Keratinocyte (primary cell): ENCODE results near the gene RAB11A. TPM values are rescaled to one million over a fixed set of nuclear protein-coding genes. Genes with fewer than 3 reads are reported as not detected.

Experiments
- DNase-seq: peaks from one replicate; pipeline ENCODE4 v3.0.0-alpha.2; 2011; ENCODE audit warnings: low read depth, missing footprints, low spot score
- FAIRE-seq: peaks from 2 replicates; lab custom pipeline; 2011; peaks lifted over from hg19 to GRCh38; lab: Jason Lieb, UNC
- H2AFZ ChIP-seq: 2 replicates; pipeline ENCODE4 v1.6.0; 2012; ENCODE audit warnings: low read length, control low read depth, inconsistent platforms; ENCODE audit not compliant: control insufficient read depth
- H3K27ac ChIP-seq: 2 replicates; pipeline ENCODE4 v1.5.1; 2011; ENCODE audit warnings: low read length; ENCODE audit not compliant: control insufficient read depth, insufficient read depth
- H3K27me3 ChIP-seq: 3 replicates; pipeline ENCODE4 v1.6.0; 2011; ENCODE audit warnings: low read length; ENCODE audit not compliant: control insufficient read depth, insufficient read depth; ENCODE audit errors: extremely low read depth
- H3K36me3 ChIP-seq, 2 experiments: 2 replicates in 1 of 2; 3 replicates in 1 of 2; pipeline ENCODE4 v1.5.1; 2011; ENCODE audit warnings: low read length in 2 of 2, mild to moderate bottlenecking in 1 of 2; ENCODE audit not compliant: control insufficient read depth in 2 of 2, insufficient read depth in 2 of 2; ENCODE audit errors: extremely low read depth in 1 of 2
- H3K4me1 ChIP-seq: 3 replicates; pipeline ENCODE4 v1.5.1; 2011; ENCODE audit warnings: low read length; ENCODE audit not compliant: control insufficient read depth, insufficient read depth; ENCODE audit errors: extremely low read depth
- H3K4me2 ChIP-seq: 3 replicates; pipeline ENCODE4 v1.6.0; 2011; ENCODE audit warnings: low read depth, low read length; ENCODE audit not compliant: control insufficient read depth, insufficient read depth; ENCODE audit errors: extremely low read depth
- H3K4me3 ChIP-seq, 3 experiments: fragments of 200-600 bp in 1 of 3; sonication (generic) in 1 of 3; 2 replicates in 2 of 3; 3 replicates in 1 of 3; pipeline ENCODE4 v1.5.1; 2011 to 2016; ENCODE audit warnings: low read length in 3 of 3, mild to moderate bottlenecking in 3 of 3, control low read depth in 2 of 3, inconsistent platforms in 1 of 3, low read depth in 1 of 3, mixed read lengths in 1 of 3, mixed run types in 1 of 3, moderate library complexity in 1 of 3; ENCODE audit not compliant: control insufficient read depth in 2 of 3, insufficient read depth in 2 of 3; ENCODE audit errors: extremely low read depth in 1 of 3
- H3K79me2 ChIP-seq: 2 replicates; pipeline ENCODE4 v1.6.0; 2012; ENCODE audit warnings: low read length; ENCODE audit not compliant: control insufficient read depth, insufficient read depth
- H3K9ac ChIP-seq: 3 replicates; pipeline ENCODE4 v1.6.0; 2011; ENCODE audit warnings: low read length; ENCODE audit not compliant: control insufficient read depth, insufficient read depth; ENCODE audit errors: extremely low read depth
- H3K9me1 ChIP-seq: 3 replicates; pipeline ENCODE4 v1.6.0; 2011; ENCODE audit warnings: low read length; ENCODE audit not compliant: control insufficient read depth, insufficient read depth; ENCODE audit errors: extremely low read depth
- H3K9me3 ChIP-seq: 2 replicates; pipeline ENCODE4 v1.5.1; 2012; ENCODE audit warnings: low read depth, low read length; ENCODE audit not compliant: control insufficient read depth
- H4K20me1 ChIP-seq: 3 replicates; pipeline ENCODE4 v1.6.0; 2011; ENCODE audit warnings: low read length; ENCODE audit not compliant: control insufficient read depth, insufficient read depth; ENCODE audit errors: extremely low read depth
- EZH2 ChIP-seq: IDR thresholded peaks from one replicate; pipeline ENCODE4 v1.6.1; 2012; ENCODE audit warnings: inconsistent platforms, mild to moderate bottlenecking, low read length, moderate library complexity
- dilution Hi-C: fragments of 300-500 bp; cut with MboI; formaldehyde crosslinking; loops from one replicate; pipeline ENCODE4 v1.7.0; 2020; ENCODE audit warnings: low sequenced_read_pairs; ENCODE audit not compliant: extremely low pct_ligation_motif_present
- polyA plus RNA-seq, 5 experiments: library from polyadenylated mRNA; depleted of rRNA in 3 of 5; stranded (reverse) in 3 of 5; stranded (forward) in 1 of 5; unstranded in 1 of 5; fragments of >200 nt; gene quantifications; 1 replicate in 1 of 5; 2 replicates in 3 of 5; 3 replicates in 1 of 5; pipeline versions ENCODE4 v1.2.1 to v1.2.3, GENCODE V29; 2011 to 2012; ENCODE audit warnings: missing spikeins in 2 of 5, low read depth in 1 of 5, low replicate concordance in 1 of 5
- TF ChIP-seq, protein P1 (sequence below), 3 experiments: IDR thresholded peaks in 1 of 3; conservative IDR thresholded peaks in 1 of 3; optimal IDR thresholded peaks in 1 of 3; 2 replicates in 2 of 3; 3 replicates in 1 of 3; pipeline versions ENCODE3 to v1.5.1; 2011; ENCODE audit warnings: low read length in 3 of 3, mild to moderate bottlenecking in 3 of 3, moderate library complexity in 2 of 3, control low read depth in 1 of 3, inconsistent platforms in 1 of 3; ENCODE audit not compliant: insufficient read depth in 2 of 3; ENCODE audit errors: extremely low read depth in 1 of 3

Gene RAB11A
- polyA plus RNA-seq, 1 donor (not counting 4 experiments of a cell fraction or from before 2014, with no cell fraction given) = 537 TPM

DNA sequence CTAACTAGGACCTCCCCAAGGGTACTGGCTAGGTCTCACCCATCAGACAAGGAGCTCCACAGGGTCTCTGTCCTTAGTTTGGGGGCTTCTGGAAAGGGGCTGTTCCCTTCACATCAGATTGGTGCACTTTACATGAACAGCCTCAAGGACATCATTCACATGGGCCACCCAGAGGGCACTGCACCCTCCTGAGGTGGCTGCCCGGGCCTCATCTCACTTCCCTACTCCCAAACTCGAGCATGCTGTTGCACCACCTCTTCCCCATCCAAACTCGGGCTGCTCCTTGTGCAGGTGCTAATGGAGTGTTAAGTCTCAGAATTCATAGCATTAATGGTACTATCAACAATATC lies 48.1 kb downstream of the RAB11A start:
- no peak overlapping the region for H3K9ac ChIP-seq
- no peak overlapping the region for H3K27ac ChIP-seq
- no peak overlapping the region for H3K4me3 ChIP-seq
- H3K79me2 ChIP-seq = no peaks in the 10 kb centered on the region
- no peak for TF ChIP-seq EZH2
- TF ChIP-seq, protein P1, sequence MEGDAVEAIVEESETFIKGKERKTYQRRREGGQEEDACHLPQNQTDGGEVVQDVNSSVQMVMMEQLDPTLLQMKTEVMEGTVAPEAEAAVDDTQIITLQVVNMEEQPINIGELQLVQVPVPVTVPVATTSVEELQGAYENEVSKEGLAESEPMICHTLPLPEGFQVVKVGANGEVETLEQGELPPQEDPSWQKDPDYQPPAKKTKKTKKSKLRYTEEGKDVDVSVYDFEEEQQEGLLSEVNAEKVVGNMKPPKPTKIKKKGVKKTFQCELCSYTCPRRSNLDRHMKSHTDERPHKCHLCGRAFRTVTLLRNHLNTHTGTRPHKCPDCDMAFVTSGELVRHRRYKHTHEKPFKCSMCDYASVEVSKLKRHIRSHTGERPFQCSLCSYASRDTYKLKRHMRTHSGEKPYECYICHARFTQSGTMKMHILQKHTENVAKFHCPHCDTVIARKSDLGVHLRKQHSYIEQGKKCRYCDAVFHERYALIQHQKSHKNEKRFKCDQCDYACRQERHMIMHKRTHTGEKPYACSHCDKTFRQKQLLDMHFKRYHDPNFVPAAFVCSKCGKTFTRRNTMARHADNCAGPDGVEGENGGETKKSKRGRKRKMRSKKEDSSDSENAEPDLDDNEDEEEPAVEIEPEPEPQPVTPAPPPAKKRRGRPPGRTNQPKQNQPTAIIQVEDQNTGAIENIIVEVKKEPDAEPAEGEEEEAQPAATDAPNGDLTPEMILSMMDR (optimal IDR thresholded peaks at IDR 0.05 in 1 of 3, IDR thresholded peaks at IDR 0.05 in 1 of 3, conservative IDR thresholded peaks at IDR 0.05 in 1 of 3; ENCODE audit: extremely low read depth in 1 of 3, insufficient read depth in 2 of 3, low read length in 3 of 3) = no peak
- H3K4me2 ChIP-seq = no peak overlapping the region
- no peaks in the 10 kb centered on the region for H3K4me1 ChIP-seq
- H3K9me3 ChIP-seq = no peaks in the 10 kb centered on the region
- peaks cover 0 to 10% of the 10 kb centered on the region in 2 experiments for H3K36me3 ChIP-seq
- no peaks in the 10 kb centered on the region for H3K27me3 ChIP-seq
- H3K9me1 ChIP-seq = no peaks in the 10 kb centered on the region
- DNase-seq = no peak
- H2AFZ ChIP-seq = no peak overlapping the region
- H4K20me1 ChIP-seq = no peaks in the 10 kb centered on the region
- dilution Hi-C loops = no loop called here
- no peak for FAIRE-seq

DNA sequence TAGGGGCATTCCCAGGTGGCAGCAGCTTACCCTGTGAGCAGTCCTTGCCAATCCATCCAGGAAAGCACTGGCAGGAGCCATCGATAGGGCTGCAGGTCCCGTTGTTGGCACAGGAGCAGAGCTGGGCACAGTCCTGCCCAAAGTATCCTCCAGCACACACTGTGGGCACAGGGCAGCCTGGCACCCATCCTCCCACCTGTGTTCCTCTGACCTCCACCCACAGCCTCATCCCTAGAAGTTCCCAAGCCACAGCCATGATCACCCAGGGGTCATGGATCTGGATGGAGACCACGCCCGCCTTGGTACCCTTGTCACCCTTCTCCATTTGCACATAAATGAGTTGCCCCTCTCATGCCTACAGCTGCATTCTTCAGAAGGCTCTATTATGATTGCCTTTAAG lies 48.6 kb downstream of the RAB11A start:
- Histone ChIP-seq H4K20me1 (no peaks in the 10 kb centered on the region), H3K4me2 (no peak overlapping the region), H3K4me1 (no peaks in the 10 kb centered on the region), H3K27ac (no peak overlapping the region), H3K36me3 (peaks cover 0 to 10% of the 10 kb centered on the region in 2 experiments), H3K9me3 (no peaks in the 10 kb centered on the region), H2AFZ (no peak overlapping the region), H3K9ac (no peak overlapping the region), H3K9me1 (no peaks in the 10 kb centered on the region), H3K4me3 (no peak overlapping the region), H3K79me2 (no peaks in the 10 kb centered on the region), H3K27me3 (no peaks in the 10 kb centered on the region)
- FAIRE-seq (no peak), DNase-seq (no peak)
- TF ChIP-seq, protein P1 (optimal IDR thresholded peaks at IDR 0.05 in 1 of 3, IDR thresholded peaks at IDR 0.05 in 1 of 3, conservative IDR thresholded peaks at IDR 0.05 in 1 of 3; ENCODE audit: extremely low read depth in 1 of 3, insufficient read depth in 2 of 3, low read length in 3 of 3) = no peak
- TF ChIP-seq EZH2 = no peak
- dilution Hi-C loops = no loop called here
